Measurements from ENCODE around the gene LMBRD1. TPM values are rescaled to one million over a fixed set of nuclear protein-coding genes. Genes with fewer than 3 reads are reported as not detected.

LMBRD1 gene
- total and polyA plus RNA-seq, 2 of the 8 experiments (the other 6 are each of a cell fraction or from before 2014, with no cell fraction given), result 9.1 to 16.8 TPM

DNA sequence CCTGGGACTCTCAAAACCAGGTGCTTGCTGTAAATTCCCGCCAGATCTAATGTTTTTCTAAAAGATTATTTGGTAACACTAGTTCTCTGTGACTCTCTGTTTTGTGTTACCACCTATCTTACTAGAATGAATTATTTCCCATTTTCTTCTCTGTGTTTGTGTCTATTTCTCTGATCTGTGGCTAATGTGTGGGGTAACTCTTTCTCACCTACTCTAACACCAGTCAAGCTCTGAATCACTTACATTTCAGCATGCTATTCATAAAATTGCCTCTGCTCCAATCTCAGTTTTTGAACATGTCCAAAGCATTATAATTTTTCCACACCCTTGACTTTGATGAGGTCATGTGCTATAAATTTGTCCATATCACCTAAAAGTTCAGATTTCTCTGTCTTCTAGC, 46.4 kb upstream of the LMBRD1 start:
- H3K36me3 ChIP-seq (ENCODE audit: control insufficient read depth in 2 of 4, insufficient read depth in 4 of 4, low read length in 3 of 4), result no peaks in the 10 kb centered on the region
- no peak overlapping the region for H4K8ac ChIP-seq (ENCODE audit: extremely low read depth, insufficient read depth, low read length)
- H2BK15ac ChIP-seq (ENCODE audit: low read length), result no peak overlapping the region
- no peak overlapping the region for H3K56ac ChIP-seq (replicated peaks; ENCODE audit: insufficient read length, low read depth, low read length)
- H2AFZ ChIP-seq (ENCODE audit: low read length), result no peak overlapping the region
- H3K14ac ChIP-seq (ENCODE audit: insufficient read length), result no peak overlapping the region
- no peak overlapping the region for H2BK20ac ChIP-seq (ENCODE audit: low read length)
- no peak overlapping the region for H3K27ac ChIP-seq (ENCODE audit: low read depth, low read length)
- no peak for TF ChIP-seq PHF8 (conservative IDR thresholded peaks at IDR 0.05; ENCODE audit: low read depth, low read length)
- TF ChIP-seq, protein P1, sequence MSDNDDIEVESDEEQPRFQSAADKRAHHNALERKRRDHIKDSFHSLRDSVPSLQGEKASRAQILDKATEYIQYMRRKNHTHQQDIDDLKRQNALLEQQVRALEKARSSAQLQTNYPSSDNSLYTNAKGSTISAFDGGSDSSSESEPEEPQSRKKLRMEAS (IDR thresholded peaks at IDR 0.05), result no peak
- TF ChIP-seq SRF (IDR thresholded peaks at IDR 0.05; ENCODE audit: low read depth, low read length), result no peak
- TF ChIP-seq, protein P2, sequence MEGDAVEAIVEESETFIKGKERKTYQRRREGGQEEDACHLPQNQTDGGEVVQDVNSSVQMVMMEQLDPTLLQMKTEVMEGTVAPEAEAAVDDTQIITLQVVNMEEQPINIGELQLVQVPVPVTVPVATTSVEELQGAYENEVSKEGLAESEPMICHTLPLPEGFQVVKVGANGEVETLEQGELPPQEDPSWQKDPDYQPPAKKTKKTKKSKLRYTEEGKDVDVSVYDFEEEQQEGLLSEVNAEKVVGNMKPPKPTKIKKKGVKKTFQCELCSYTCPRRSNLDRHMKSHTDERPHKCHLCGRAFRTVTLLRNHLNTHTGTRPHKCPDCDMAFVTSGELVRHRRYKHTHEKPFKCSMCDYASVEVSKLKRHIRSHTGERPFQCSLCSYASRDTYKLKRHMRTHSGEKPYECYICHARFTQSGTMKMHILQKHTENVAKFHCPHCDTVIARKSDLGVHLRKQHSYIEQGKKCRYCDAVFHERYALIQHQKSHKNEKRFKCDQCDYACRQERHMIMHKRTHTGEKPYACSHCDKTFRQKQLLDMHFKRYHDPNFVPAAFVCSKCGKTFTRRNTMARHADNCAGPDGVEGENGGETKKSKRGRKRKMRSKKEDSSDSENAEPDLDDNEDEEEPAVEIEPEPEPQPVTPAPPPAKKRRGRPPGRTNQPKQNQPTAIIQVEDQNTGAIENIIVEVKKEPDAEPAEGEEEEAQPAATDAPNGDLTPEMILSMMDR (IDR thresholded peaks at IDR 0.05; ENCODE audit: control extremely low read depth in 1 of 3, insufficient read depth in 1 of 3, low read depth in 1 of 3, low read length in 3 of 3), result no peak
- TF ChIP-seq MAFK (IDR thresholded peaks at IDR 0.05; ENCODE audit: low read depth, low read length), result no peak
- no peak for TF ChIP-seq TCF12 (IDR thresholded peaks at IDR 0.05; ENCODE audit: low read depth, low read length)
- no peak overlapping the region for H2BK12ac ChIP-seq (ENCODE audit: low read depth, low read length)
- no peak overlapping the region for H3K4ac ChIP-seq (replicated peaks; ENCODE audit: insufficient read length, low read depth, low read length)
- H3K18ac ChIP-seq (ENCODE audit: extremely low read depth, low read length), result no peak overlapping the region
- CTCF ChIA-PET (ENCODE audit: partially characterized antibody), result interaction anchor here (0.6 to 0.8 kb wide), 2 partner anchors 265 to 1201 kb away, joined by 3 to 4 read pairs; no protein-coding TSS in a partner anchor
- H4K91ac ChIP-seq (replicated peaks; ENCODE audit: insufficient read length, low read length), result no peak overlapping the region
- H3K9ac ChIP-seq (replicated peaks in 1 of 4; ENCODE audit: extremely low read depth in 1 of 4, low read depth in 3 of 4, low read length in 3 of 4), result no peak overlapping the region
- no peaks in the 10 kb centered on the region for H3K4me1 ChIP-seq (replicated peaks in 1 of 4; ENCODE audit: control insufficient read depth in 3 of 4, insufficient read depth in 4 of 4, low read length in 3 of 4)
- H4K5ac ChIP-seq (ENCODE audit: insufficient read length, low read depth, low read length), result no peak overlapping the region
- no peaks in the 10 kb centered on the region for H4K20me1 ChIP-seq (replicated peaks in 1 of 2; ENCODE audit: control insufficient read depth in 1 of 2, insufficient read depth in 2 of 2, low read length in 2 of 2)
- H3K79me2 ChIP-seq (ENCODE audit: control insufficient read depth in 1 of 2, insufficient read depth in 2 of 2, low read length in 2 of 2), result no peaks in the 10 kb centered on the region
- DNase-seq (ENCODE audit: low read depth in 1 of 2, low spot score in 2 of 2) (no peak), FAIRE-seq (no peak)
- H3K4me2 ChIP-seq (ENCODE audit: insufficient read depth in 1 of 2, low read depth in 2 of 2, low read length in 2 of 2), result no peak overlapping the region
- no peak overlapping the region for H2BK120ac ChIP-seq (replicated peaks; ENCODE audit: low read depth, low read length)
- H3K4me3 ChIP-seq (ENCODE audit: extremely low read depth in 1 of 4, insufficient read depth in 2 of 4, low read depth in 3 of 4, low read length in 4 of 4), result no peak overlapping the region
- POLR2A ChIA-PET (ENCODE audit: partially characterized antibody), result no interaction called here
- H3K27me3 ChIP-seq (replicated peaks in 1 of 4; ENCODE audit: control insufficient read depth in 3 of 4, extremely low read depth in 1 of 4, insufficient read depth in 3 of 4, low read length in 3 of 4), result no peaks in the 10 kb centered on the region
- H2AK5ac ChIP-seq (ENCODE audit: low read depth, low read length), result no peak overlapping the region
- no peaks in the 10 kb centered on the region for H3K9me3 ChIP-seq (ENCODE audit: insufficient read depth in 2 of 2, low read depth in 1 of 2, low read length in 1 of 2)
- WGBS, 2 experiments (ENCODE audit: extremely low coverage in 1 of 2, insufficient coverage in 1 of 2, insufficient read length in 1 of 2, insufficient replicate concordance in 2 of 2, low coverage in 1 of 2, low lambda C conversion rate in 2 of 2, missing lambda C conversion rate in 1 of 2), result 100% methylated on average over 1 of the region's 1 CpG; no CpG with 5 or more reads in 1 of the 2 experiments
- H3K79me1 ChIP-seq (ENCODE audit: low read depth, low read length), result no peaks in the 10 kb centered on the region
- H3K23ac ChIP-seq (ENCODE audit: insufficient read length), result no peak overlapping the region
- no peaks in the 10 kb centered on the region for H3K23me2 ChIP-seq (ENCODE audit: low read depth, low read length)
- no peak overlapping the region for H2BK5ac ChIP-seq (ENCODE audit: low read depth, low read length)
